Spleen (tissue), 11 donors: ENCODE results near the gene SEL1L. TPM values are rescaled to one million over a fixed set of nuclear protein-coding genes. Genes with fewer than 3 reads are reported as not detected.

Experiments
- DNase-seq: peaks from one replicate; pipeline ENCODE4 v3.0.0-alpha.2; 2020
- H3K27ac ChIP-seq, 8 donors: fragments of 200-600 bp; sonication (generic) in 7 of 8; 1 replicate in 4 of 8; 2 replicates in 4 of 8; pipeline versions ENCODE4 v1.5.0 to v1.8.0; 2016 to 2021; ENCODE audit warnings: inconsistent platforms in 4 of 8, mild to moderate bottlenecking in 4 of 8, moderate library complexity in 1 of 8
- H3K27me3 ChIP-seq, 7 donors: fragments of 200-600 bp; sonication (generic) in 6 of 7; replicated peaks in 1 of 7; 1 replicate in 4 of 7; 2 replicates in 3 of 7; pipeline versions ENCODE4 v1.5.0 to v1.8.0; 2016 to 2021; ENCODE audit warnings: inconsistent platforms in 3 of 7, mild to moderate bottlenecking in 1 of 7
- H3K36me3 ChIP-seq, 6 donors: fragments of 200-600 bp; sonication (generic) in 5 of 6; 1 replicate in 4 of 6; 2 replicates in 2 of 6; pipeline versions ENCODE4 v1.5.0 to v1.8.0; 2016 to 2021; ENCODE audit warnings: inconsistent platforms in 2 of 6
- H3K4me1 ChIP-seq, 6 donors: fragments of 200-600 bp; sonication (generic) in 5 of 6; 1 replicate in 3 of 6; 2 replicates in 3 of 6; pipeline versions ENCODE4 v1.5.0 to v1.8.0; 2016 to 2021; ENCODE audit warnings: inconsistent platforms in 3 of 6
- H3K4me3 ChIP-seq, 8 donors: fragments of 200-600 bp; sonication (generic) in 7 of 8; 1 replicate in 4 of 8; 2 replicates in 4 of 8; pipeline versions ENCODE4 v1.5.0 to v1.8.0; 2016 to 2021; ENCODE audit warnings: inconsistent platforms in 4 of 8, mild to moderate bottlenecking in 4 of 8, moderate library complexity in 2 of 8
- H3K9me3 ChIP-seq, 8 donors: fragments of 200-600 bp; sonication (generic) in 7 of 8; 1 replicate in 4 of 8; 2 replicates in 4 of 8; pipeline versions ENCODE4 v1.5.0 to v1.8.0; 2016 to 2021; ENCODE audit warnings: inconsistent platforms in 4 of 8
- CTCF ChIP-seq, 11 experiments: fragments of 200-600 bp in 7 of 11; fragments of 450-650 bp in 4 of 11; sonication (generic) in 4 of 11; IDR thresholded peaks in 8 of 11; conservative IDR thresholded peaks in 3 of 11; 1 replicate in 7 of 11; 2 replicates in 4 of 11; pipeline versions ENCODE4 v1.4.0 to v1.8.0; 2016 to 2021; ENCODE audit warnings: antibody characterized with exemption in 11 of 11, inconsistent platforms in 4 of 11, mild to moderate bottlenecking in 1 of 11
- POLR2AphosphoS5 ChIP-seq, 3 donors: sonication (generic); formaldehyde crosslinking; IDR thresholded peaks; one replicate each; pipeline ENCODE4 v1.5.1; 2017; ENCODE audit warnings: antibody characterized with exemption in 3 of 3
- WGBS, 5 donors: extraction: QIAGEN DNeasy Blood & Tissue Kit in 3 of 5; methylation state at CpG; one replicate each; pipeline versions ENCODE4 v1.1.5 to v1.1.7; 2013 to 2018; 5-methylcytosine and 5-hydroxymethylcytosine counted together
- intact Hi-C: fragments of 100-400 bp; cut with DNase I; formaldehyde crosslinking; loops from one replicate; pipeline ENCODE4 v1.15.0; 2023; ENCODE audit warnings: low total_unique reads
- polyA plus RNA-seq, 3 donors: library from polyadenylated mRNA; stranded (reverse); fragments of 200-250 nt; gene quantifications; one replicate each; pipeline ENCODE4 v1.2.1, GENCODE V29; 2013
- total RNA-seq, 7 donors: library from RNA; depleted of rRNA in 3 of 7; stranded (reverse); fragments of >200 nt in 3 of 7; fragmentation: NEBNext Ultra II Directional in 4 of 7; extraction: Animal tissue kit (Norgen Biotek cat#: 25700) in 4 of 7; gene quantifications; one replicate each; pipeline versions ENCODE4 v1.1.0 to v1.2.1, GENCODE V29; 2016 to 2021
- donor health status: healthy with polysubstance abuse.
- donor health status: DM: no; HTN: no; CAD: no; lungs with moderate emphysema.
- donor health status: DM: no; HTN: no; CAD: no.
- donor health status: Bipolar disorder and iron deficiency.
- donor health status: healthy.
- donor health status: DM: no; HTN: no; CAD: no.
- donor health status: DM: yes; HTN: yes; CAD: no.

The SEL1L gene
- total and polyA plus RNA-seq, 10 donors = 7.1 to 118 (median 84.3) TPM

- Histone ChIP-seq H3K4me3 (peak overlapping the region in 1 of 8 donors; percentile 43), H3K27me3 (peaks cover 0 to 19% (median 0%) of the 10 kb centered on the region in 7 donors), H3K9me3 (no peaks in the 10 kb centered on the region), H3K27ac (peak overlapping the region; percentile 10 to 82 (median 62)), H3K4me1 (peaks cover 17 to 86% (median 47%) of the 10 kb centered on the region in 6 donors), H3K36me3 (peaks cover 0 to 9% (median 0%) of the 10 kb centered on the region in 6 donors)
- intact Hi-C loops = no loop called here
- DNase-seq = no peak
- TF ChIP-seq CTCF (IDR thresholded peaks at IDR 0.05 in 8 of 11, conservative IDR thresholded peaks at IDR 0.05 in 3 of 11) (no peak), POLR2AphosphoS5 (IDR thresholded peaks at IDR 0.05) (peak; percentile 14 to 73 (median 70))
- 10 to 21% (median 14%) methylated on average over 8 of the region's 8 CpGs for WGBS, 5 donors
These were observed 106.2 kb downstream of the SEL1L start for GRCh38 chr14:81427348-81428058.

- peak overlapping the region; percentile 10 to 82 (median 71) for H3K27ac ChIP-seq
These were observed 110.1 kb downstream of the SEL1L start for GRCh38 chr14:81423504-81423903.

More at GRCh38 chr14:81423504-81423903, 110.1 kb downstream of the SEL1L start:
- 13 to 24% (median 16%) methylated on average over 6 of the region's 6 CpGs for WGBS, 5 donors
- DNase-seq = no peak
- Histone ChIP-seq H3K36me3 (peaks cover 0 to 9% (median 0%) of the 10 kb centered on the region in 6 donors), H3K27me3 (peaks cover 0 to 8% (median 0%) of the 10 kb centered on the region in 7 donors), H3K4me3 (no peak overlapping the region), H3K4me1 (peaks cover 17 to 72% (median 40%) of the 10 kb centered on the region in 6 donors), H3K9me3 (peaks cover 0 to under 1% (median 0%) of the 10 kb centered on the region in 8 donors)
- intact Hi-C loops = no loop called here
- TF ChIP-seq POLR2AphosphoS5 (IDR thresholded peaks at IDR 0.05) (peak in 2 of 3 donors; percentile 64 to 68), CTCF (IDR thresholded peaks at IDR 0.05 in 8 of 11, conservative IDR thresholded peaks at IDR 0.05 in 3 of 11) (no peak)

Other genes with a start within 250 kb of the SEL1L start
- 100 to 1,000 TPM in 6 of 7 donors, 10 to 100 TPM in 1; 84.6 to 236 (median 190) TPM for gene STON2, start 133.5 kb downstream of the SEL1L start, total RNA-seq
- gene STON2, start 133.5 kb downstream of the SEL1L start, polyA plus RNA-seq = 10 to 100 TPM in 1 of 3 donors, 1 to 10 TPM in 2; 3.5 to 13.0 (median 4.7) TPM